B cell (primary cell): ENCODE results near the gene MORC2. TPM values are rescaled to one million over a fixed set of nuclear protein-coding genes. Genes with fewer than 3 reads are reported as not detected.

Source experiments
- ATAC-seq: fragments of 200-7000 bp; cut with Tn5 transposase; one replicate; pipeline ENCODE4 v1.10.0; 2021; ENCODE audit warnings: low read depth, mild to moderate bottlenecking, moderate number of reproducible peaks, moderate library complexity
- CTCF ChIA-PET: fragments of 350-600 bp; sonication (Branson Sonifier 250); formaldehyde crosslinking; loops from one replicate; lab custom pipeline; 2021; ENCODE audit warnings: antibody characterized with exemption, inconsistent platforms; lab: Charles Lee
- POLR2A ChIA-PET: fragments of 350-600 bp; sonication (Branson Sonifier 250); formaldehyde crosslinking; loops from one replicate; lab custom pipeline; 2021; ENCODE audit warnings: antibody characterized with exemption; lab: Charles Lee
- DNase-seq: peaks from one replicate; pipeline ENCODE4 v3.0.0; 2013
- H2AFZ ChIP-seq: 2 replicates; pipeline ENCODE4 v1.6.1; 2012; ENCODE audit warnings: mild to moderate bottlenecking, low read depth, low read length; ENCODE audit not compliant: insufficient read depth, poor library complexity, severe bottlenecking
- H3K27ac ChIP-seq, 2 donors: 1 replicate in 1 of 2; 2 replicates in 1 of 2; pipeline ENCODE4 v1.5.1; 2012 to 2013; ENCODE audit warnings: low read length in 2 of 2, mild to moderate bottlenecking in 2 of 2, moderate library complexity in 1 of 2
- H3K27me3 ChIP-seq, 4 experiments: fragments of 200-600 bp in 1 of 4; sonication (generic) in 1 of 4; replicated peaks in 1 of 4; 1 replicate in 2 of 4; 2 replicates in 2 of 4; pipeline versions ENCODE4 v1.6.1 to v1.7.0; 2013 to 2016; ENCODE audit warnings: low read length in 3 of 4, mild to moderate bottlenecking in 2 of 4, mixed read lengths in 1 of 4, moderate library complexity in 1 of 4; ENCODE audit not compliant: insufficient read depth in 4 of 4, control insufficient read depth in 3 of 4; ENCODE audit errors: control extremely low read depth in 1 of 4
- H3K36me3 ChIP-seq, 2 experiments: replicated peaks in 1 of 2; 1 replicate in 1 of 2; 2 replicates in 1 of 2; pipeline versions ENCODE4 v1.6.1 to v1.7.1; 2013; ENCODE audit warnings: low read length in 1 of 2; ENCODE audit not compliant: insufficient read depth in 2 of 2, control insufficient read depth in 1 of 2; ENCODE audit errors: control extremely low read depth in 1 of 2, extremely low read depth in 1 of 2
- H3K4me1 ChIP-seq, 2 donors: fragments of 200-600 bp in 1 of 2; sonication (generic) in 1 of 2; 1 replicate in 1 of 2; 2 replicates in 1 of 2; pipeline versions ENCODE4 v1.5.1 to v1.6.1; 2013 to 2017; ENCODE audit warnings: low read length in 2 of 2; ENCODE audit not compliant: control insufficient read depth in 2 of 2, insufficient read depth in 2 of 2
- H3K4me2 ChIP-seq: replicated peaks from 2 replicates; pipeline ENCODE3; 2012; ENCODE audit warnings: mild to moderate bottlenecking, low read depth, low read length; ENCODE audit not compliant: poor library complexity, severe bottlenecking
- H3K4me3 ChIP-seq, 5 experiments: fragments of 200-600 bp in 1 of 5; sonication (generic) in 1 of 5; 1 replicate in 3 of 5; 2 replicates in 2 of 5; pipeline versions ENCODE4 v1.5.1 to v1.7.0; 2011 to 2016; ENCODE audit warnings: low read length in 4 of 5, mild to moderate bottlenecking in 4 of 5, low read depth in 2 of 5, control low read depth in 1 of 5, moderate library complexity in 1 of 5; ENCODE audit not compliant: insufficient read depth in 1 of 5; ENCODE audit errors: control extremely low read depth in 1 of 5, extremely low read depth in 1 of 5
- H3K79me2 ChIP-seq: fragments of 200-600 bp; sonication (generic); one replicate; pipeline ENCODE4 v1.6.0; 2016; ENCODE audit warnings: low read length; ENCODE audit not compliant: control insufficient read depth, insufficient read depth
- H3K9ac ChIP-seq: fragments of 200-600 bp; sonication (generic); 2 replicates; pipeline ENCODE4 v1.6.1; 2017; ENCODE audit warnings: mild to moderate bottlenecking, low read length, moderate library complexity
- H3K9me3 ChIP-seq, 3 donors: one replicate each; pipeline versions ENCODE4 v1.6.1 to v1.7.1; 2013; ENCODE audit warnings: low read length in 2 of 3; ENCODE audit not compliant: control insufficient read depth in 2 of 3, insufficient read depth in 1 of 3; ENCODE audit errors: control extremely low read depth in 1 of 3
- H4K20me1 ChIP-seq: 2 replicates; pipeline ENCODE4 v1.6.0; 2012; ENCODE audit warnings: mild to moderate bottlenecking, low read length; ENCODE audit not compliant: insufficient read depth, control insufficient read depth, poor library complexity, severe bottlenecking
- H3K27ac Mint-ChIP-seq: one replicate; pipeline ENCODE4 v1.8.0; 2021; ENCODE audit warnings: mixed read lengths
- H3K27me3 Mint-ChIP-seq: one replicate; pipeline ENCODE4 v1.8.0; 2021; ENCODE audit warnings: mixed read lengths
- H3K4me1 Mint-ChIP-seq: one replicate; pipeline ENCODE4 v1.8.0; 2021; ENCODE audit warnings: mixed read lengths
- H3K4me3 Mint-ChIP-seq: one replicate; pipeline ENCODE4 v1.8.0; 2021; ENCODE audit warnings: mixed read lengths
- H3K9me3 Mint-ChIP-seq: one replicate; pipeline ENCODE4 v1.8.0; 2022; ENCODE audit warnings: mixed read lengths; ENCODE audit not compliant: insufficient read depth
- EZH2 ChIP-seq: IDR thresholded peaks from 2 replicates; pipeline ENCODE4 v1.6.1; 2012; ENCODE audit warnings: borderline replicate concordance, low read depth, mild to moderate bottlenecking, moderate library complexity, low read length; ENCODE audit not compliant: insufficient read depth, poor library complexity, severe bottlenecking
- WGBS: methylation state at CpG from one replicate; pipeline ENCODE4 v1.1.5; 2013; ENCODE audit warnings: missing lambda C conversion rate; ENCODE audit not compliant: insufficient coverage; 5-methylcytosine and 5-hydroxymethylcytosine counted together
- intact Hi-C: fragments of 100-400 bp; cut with micrococcal nuclease; formaldehyde crosslinking; loops from one replicate; pipeline ENCODE4 v1.10.0; 2022
- polyA plus RNA-seq: library from polyadenylated mRNA; depleted of rRNA; stranded (reverse); fragments of >200 nt; gene quantifications from 2 replicates; pipeline ENCODE4 v1.2.3, GENCODE V29; 2012
- total RNA-seq, 2 donors: library from RNA; stranded (reverse); fragments of 120-200 nt in 1 of 2; gene quantifications; 1 replicate in 1 of 2; 2 replicates in 1 of 2; pipeline versions ENCODE4 v1.2.3 to v1.2.4, GENCODE V29; 2013 to 2022
- TF ChIP-seq, protein P1 (sequence below): fragments of 200-600 bp; IDR thresholded peaks from one replicate; pipeline ENCODE4 v1.8.0; 2022; ENCODE audit warnings: antibody characterized with exemption, mild to moderate bottlenecking

Gene MORC2
- total and polyA plus RNA-seq, 2 donors (not counting 1 experiment from before 2014, with no cell fraction given) = 10.1 to 25.0 TPM

DNA sequence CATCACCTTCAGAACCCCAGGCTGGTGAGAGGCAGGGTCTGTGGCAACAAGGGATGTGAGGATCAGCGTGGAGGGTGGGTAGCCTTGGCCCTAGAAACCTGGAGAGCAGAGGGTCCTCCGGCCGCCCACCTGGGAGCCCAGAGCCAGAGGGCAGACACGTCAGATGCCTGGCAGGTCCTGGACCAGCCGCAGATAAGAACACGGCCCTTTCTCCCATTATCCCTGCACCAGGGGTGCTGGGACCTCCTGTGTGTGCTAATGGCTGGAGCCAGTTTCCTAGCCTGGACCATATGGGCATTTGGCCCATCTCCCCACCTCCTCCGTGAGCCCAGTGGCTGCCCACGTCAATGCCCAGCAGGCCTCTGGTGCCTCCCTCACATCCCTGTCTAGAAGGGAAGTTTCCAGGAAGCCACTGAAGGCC lies 88.4 kb downstream of the MORC2 start:
- Histone ChIP-seq H3K4me2 (no peak overlapping the region), H3K36me3 (no peaks in the 10 kb centered on the region), H3K79me2 (no peaks in the 10 kb centered on the region), H3K27ac (no peak overlapping the region), H3K27me3 (no peaks in the 10 kb centered on the region), H3K9me3 (no peaks in the 10 kb centered on the region), H4K20me1 (no peaks in the 10 kb centered on the region), H3K9ac (no peak overlapping the region), H3K4me1 (no peaks in the 10 kb centered on the region), H3K4me3 (no peak overlapping the region), H2AFZ (no peak overlapping the region)
- Mint-ChIP-seq H3K27me3 (no peaks in the 10 kb centered on the region), H3K27ac (no peak overlapping the region), H3K4me3 (no peak overlapping the region), H3K9me3 (no peaks in the 10 kb centered on the region), H3K4me1 (no peaks in the 10 kb centered on the region)
- intact Hi-C loops = no loop called here
- DNase-seq = no peak
- TF ChIP-seq, protein P1, sequence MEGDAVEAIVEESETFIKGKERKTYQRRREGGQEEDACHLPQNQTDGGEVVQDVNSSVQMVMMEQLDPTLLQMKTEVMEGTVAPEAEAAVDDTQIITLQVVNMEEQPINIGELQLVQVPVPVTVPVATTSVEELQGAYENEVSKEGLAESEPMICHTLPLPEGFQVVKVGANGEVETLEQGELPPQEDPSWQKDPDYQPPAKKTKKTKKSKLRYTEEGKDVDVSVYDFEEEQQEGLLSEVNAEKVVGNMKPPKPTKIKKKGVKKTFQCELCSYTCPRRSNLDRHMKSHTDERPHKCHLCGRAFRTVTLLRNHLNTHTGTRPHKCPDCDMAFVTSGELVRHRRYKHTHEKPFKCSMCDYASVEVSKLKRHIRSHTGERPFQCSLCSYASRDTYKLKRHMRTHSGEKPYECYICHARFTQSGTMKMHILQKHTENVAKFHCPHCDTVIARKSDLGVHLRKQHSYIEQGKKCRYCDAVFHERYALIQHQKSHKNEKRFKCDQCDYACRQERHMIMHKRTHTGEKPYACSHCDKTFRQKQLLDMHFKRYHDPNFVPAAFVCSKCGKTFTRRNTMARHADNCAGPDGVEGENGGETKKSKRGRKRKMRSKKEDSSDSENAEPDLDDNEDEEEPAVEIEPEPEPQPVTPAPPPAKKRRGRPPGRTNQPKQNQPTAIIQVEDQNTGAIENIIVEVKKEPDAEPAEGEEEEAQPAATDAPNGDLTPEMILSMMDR = no peak
- TF ChIP-seq EZH2 = no peak
- whole genome bisulfite sequencing = 94% methylated on average over 8 of the region's 8 CpGs
- no peak for ATAC-seq
- ChIA-PET CTCF (no interaction called here), POLR2A (no interaction called here)

DNA sequence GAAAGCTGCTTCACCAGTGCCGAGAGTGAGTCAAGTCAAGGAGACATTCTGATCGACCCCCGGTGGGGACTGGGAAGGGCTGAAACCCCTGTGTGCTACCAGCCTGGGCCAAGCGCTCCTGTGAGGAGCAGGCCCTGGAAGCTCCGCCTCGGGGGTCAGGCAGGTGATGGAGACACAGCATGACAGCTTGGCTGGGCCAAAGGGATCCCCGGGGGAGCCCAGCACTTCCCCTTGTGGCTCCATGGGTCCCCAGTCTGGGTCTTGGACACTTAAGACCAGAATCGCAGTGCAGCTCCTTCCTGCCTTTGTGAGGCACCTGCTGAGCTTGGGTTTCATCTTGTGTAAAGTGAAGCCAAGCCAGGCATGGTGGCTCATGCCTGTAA lies 89.2 kb downstream of the MORC2 start:
- CTCF ChIA-PET = no interaction called here
- no peak for TF ChIP-seq EZH2
- TF ChIP-seq, protein P1 = no peak

More for the DNA sequence above, 89.2 kb downstream of the MORC2 start:
- Histone ChIP-seq H3K27me3 (no peaks in the 10 kb centered on the region), H3K9me3 (no peaks in the 10 kb centered on the region), H3K4me1 (no peaks in the 10 kb centered on the region), H3K4me3 (no peak overlapping the region), H3K27ac (no peak overlapping the region), H4K20me1 (no peaks in the 10 kb centered on the region), H3K79me2 (no peaks in the 10 kb centered on the region), H2AFZ (no peak overlapping the region), H3K9ac (no peak overlapping the region), H3K4me2 (no peak overlapping the region), H3K36me3 (no peaks in the 10 kb centered on the region)
- 66% methylated on average over 8 of the region's 8 CpGs for WGBS
- H3K4me3 Mint-ChIP-seq = no peak overlapping the region
- intact Hi-C loops = no loop called here
- H3K4me1 Mint-ChIP-seq = no peaks in the 10 kb centered on the region
- no peak for DNase-seq
- ATAC-seq = no peak
- POLR2A ChIA-PET = no interaction called here
- H3K27ac Mint-ChIP-seq = no peak overlapping the region
- H3K27me3 Mint-ChIP-seq = no peaks in the 10 kb centered on the region
- no peaks in the 10 kb centered on the region for H3K9me3 Mint-ChIP-seq
